IMR-90 (cell line): ENCODE results near the gene CKAP2L. TPM values are rescaled to one million over a fixed set of nuclear protein-coding genes. Genes with fewer than 3 reads are reported as not detected.

ENCODE experiments used
- ATAC-seq: fragments of 200-7000 bp; cut with Tn5 transposase; 2 replicates; pipeline ENCODE4 v1.9.1; 2020; ENCODE audit warnings: low read depth, mild to moderate bottlenecking, moderate library complexity
- BruUV-seq: library from RNA; stranded (reverse); fragments of 400-500 nt; replicated peaks from 2 replicates; lab custom pipeline; 2021; lab: Mats Ljungman, UMichigan
- CTCF ChIA-PET: fragments of 300-600 bp; formaldehyde crosslinking; extraction: SDS; loops from one replicate; lab custom pipeline; 2021; ENCODE audit warnings: antibody characterized with exemption; lab: Yijun Ruan, JAX
- POLR2A ChIA-PET: fragments of 300-600 bp; sonication (Branson Sonifier 250); formaldehyde crosslinking; loops from one replicate; lab custom pipeline; 2022; ENCODE audit warnings: antibody characterized with exemption; ENCODE audit not compliant: unreplicated experiment; lab: Charles Lee
- DNase-seq: peaks from one replicate; pipeline ENCODE4 v3.0.0; 2013
- H2AFZ ChIP-seq: replicated peaks from 2 replicates; pipeline ENCODE3; 2013; ENCODE audit warnings: low read length, mild to moderate bottlenecking; ENCODE audit not compliant: poor library complexity
- H2AK5ac ChIP-seq: 2 replicates; pipeline ENCODE4 v1.6.1; 2013; ENCODE audit warnings: low read depth, low read length, inconsistent platforms
- H2AK9ac ChIP-seq: replicated peaks from 2 replicates; pipeline ENCODE3; 2013; ENCODE audit warnings: mild to moderate bottlenecking, low read depth, low read length, moderate library complexity; ENCODE audit not compliant: poor library complexity
- H2BK120ac ChIP-seq: 2 replicates; pipeline ENCODE4 v1.6.1; 2013; ENCODE audit warnings: low read depth, low read length, inconsistent platforms
- H2BK15ac ChIP-seq: 3 replicates; pipeline ENCODE4 v1.6.1; 2013; ENCODE audit warnings: low read depth, low read length, inconsistent platforms
- H2BK20ac ChIP-seq: 2 replicates; pipeline ENCODE4 v1.6.1; 2013; ENCODE audit warnings: low read depth, mild to moderate bottlenecking, inconsistent platforms, low read length, moderate library complexity
- H2BK5ac ChIP-seq: 2 replicates; pipeline ENCODE4 v1.6.1; 2013; ENCODE audit warnings: mild to moderate bottlenecking, low read depth, low read length, inconsistent platforms; ENCODE audit not compliant: poor library complexity, severe bottlenecking
- H3K14ac ChIP-seq: replicated peaks from 2 replicates; pipeline ENCODE4 v1.6.1; 2013; ENCODE audit warnings: low read depth, low read length, inconsistent platforms
- H3K18ac ChIP-seq: 2 replicates; pipeline ENCODE4 v1.6.1; 2013; ENCODE audit warnings: low read depth, low read length, control low read depth
- H3K23ac ChIP-seq: 2 replicates; pipeline ENCODE4 v1.6.1; 2013; ENCODE audit warnings: low read depth, low read length, inconsistent platforms
- H3K27ac ChIP-seq: 2 replicates; pipeline ENCODE4 v1.5.1; 2013; ENCODE audit warnings: mild to moderate bottlenecking, control low read depth, low read length; ENCODE audit not compliant: insufficient read depth
- H3K27me3 ChIP-seq: 2 replicates; pipeline ENCODE4 v1.6.1; 2013; ENCODE audit warnings: low read length; ENCODE audit not compliant: control insufficient read depth, insufficient read depth
- H3K36me3 ChIP-seq: 2 replicates; pipeline ENCODE4 v1.6.1; 2013; ENCODE audit warnings: low read length, mixed read lengths; ENCODE audit not compliant: control insufficient read depth, insufficient read depth
- H3K4ac ChIP-seq: 2 replicates; pipeline ENCODE4 v1.6.1; 2013; ENCODE audit warnings: low read depth, low read length, inconsistent platforms
- H3K4me1 ChIP-seq: 2 replicates; pipeline ENCODE4 v1.6.1; 2013; ENCODE audit warnings: low read length, mixed read lengths; ENCODE audit not compliant: control insufficient read depth, insufficient read depth
- H3K4me2 ChIP-seq: 2 replicates; pipeline ENCODE4 v1.6.1; 2013; ENCODE audit warnings: low read depth, mild to moderate bottlenecking, control low read depth, low read length, moderate library complexity
- H3K4me3 ChIP-seq: 2 replicates; pipeline ENCODE4 v1.5.1; 2013; ENCODE audit warnings: low read depth, mild to moderate bottlenecking, control low read depth, low read length, moderate library complexity; ENCODE audit not compliant: insufficient read depth
- H3K56ac ChIP-seq: 2 replicates; pipeline ENCODE4 v1.6.1; 2013; ENCODE audit warnings: low read length, inconsistent platforms; ENCODE audit not compliant: insufficient read depth; ENCODE audit errors: extremely low read depth
- H3K79me1 ChIP-seq, 2 experiments: 2 replicates each; pipeline ENCODE4 v1.6.1; 2013; ENCODE audit warnings: low read length in 2 of 2, inconsistent platforms in 1 of 2, low read depth in 1 of 2
- H3K9ac ChIP-seq: 2 replicates; pipeline ENCODE4 v1.6.1; 2013; ENCODE audit warnings: low read depth, low read length, control low read depth
- H3K9me1 ChIP-seq: 2 replicates; pipeline ENCODE4 v1.6.1; 2013; ENCODE audit warnings: low read length, inconsistent platforms; ENCODE audit not compliant: insufficient read depth
- H3K9me3 ChIP-seq: 2 replicates; pipeline ENCODE4 v1.6.1; 2013; ENCODE audit warnings: low read length; ENCODE audit not compliant: control insufficient read depth, insufficient read depth
- H4K20me1 ChIP-seq: 2 replicates; pipeline ENCODE4 v1.6.1; 2013; ENCODE audit warnings: low read length, inconsistent platforms; ENCODE audit not compliant: insufficient read depth
- H4K5ac ChIP-seq: 2 replicates; pipeline ENCODE4 v1.6.1; 2013; ENCODE audit warnings: mild to moderate bottlenecking, low read depth, low read length, control low read depth
- H4K8ac ChIP-seq, 2 experiments: 2 replicates each; pipeline ENCODE4 v1.6.1; 2013; ENCODE audit warnings: low read depth in 2 of 2, low read length in 2 of 2, control low read depth in 1 of 2, inconsistent platforms in 1 of 2
- H4K91ac ChIP-seq: 2 replicates; pipeline ENCODE4 v1.6.1; 2013; ENCODE audit warnings: low read depth, low read length, inconsistent platforms; ENCODE audit not compliant: insufficient read depth
- BHLHE40 ChIP-seq: fragments of 150-350 bp; IDR thresholded peaks from 2 replicates; pipeline ENCODE4 v1.6.1; 2016; ENCODE audit warnings: mild to moderate bottlenecking, low read depth, low read length
- CEBPB ChIP-seq: IDR thresholded peaks from 2 replicates; pipeline ENCODE4 v1.6.1; 2012; ENCODE audit warnings: low read depth, low read length, improper control_type of control experiment
- FOS ChIP-seq: fragments of 150-350 bp; IDR thresholded peaks from 2 replicates; pipeline ENCODE4 v1.6.1; 2016; ENCODE audit warnings: low read depth, low read length
- MAFK ChIP-seq: IDR thresholded peaks from 2 replicates; pipeline ENCODE4 v1.6.1; 2012; ENCODE audit warnings: low read depth, low read length, improper control_type of control experiment
- MAZ ChIP-seq: IDR thresholded peaks from 2 replicates; pipeline ENCODE4 v1.6.1; 2012; ENCODE audit warnings: low read depth, mild to moderate bottlenecking, low read length, improper control_type of control experiment, moderate library complexity, borderline replicate concordance
- MXI1 ChIP-seq: IDR thresholded peaks from 2 replicates; pipeline ENCODE4 v1.6.1; 2012; ENCODE audit warnings: low read depth, mild to moderate bottlenecking, low read length, moderate library complexity, borderline replicate concordance
- NFE2L2 ChIP-seq: fragments of 150-350 bp; IDR thresholded peaks from 2 replicates; pipeline ENCODE4 v1.6.1; 2016; ENCODE audit warnings: low read depth, mild to moderate bottlenecking, low read length
- POLR2A ChIP-seq: IDR thresholded peaks from 2 replicates; pipeline ENCODE4 v1.6.1; 2012; ENCODE audit warnings: mild to moderate bottlenecking, low read depth, low read length
- RAD21 ChIP-seq: IDR thresholded peaks from 2 replicates; pipeline ENCODE4 v1.6.1; 2012; ENCODE audit warnings: low read length, improper control_type of control experiment
- RCOR1 ChIP-seq: IDR thresholded peaks from 2 replicates; pipeline ENCODE4 v1.6.1; 2012; ENCODE audit warnings: mild to moderate bottlenecking, low read length, improper control_type of control experiment; ENCODE audit not compliant: insufficient replicate concordance
- RFX5 ChIP-seq: IDR thresholded peaks from 2 replicates; pipeline ENCODE4 v1.8.0; 2012; ENCODE audit warnings: low read depth, mild to moderate bottlenecking, low read length, moderate library complexity
- WGBS, 2 experiments: methylation state at CpG; one replicate each; pipeline versions ENCODE4 v1.1.5 to v1.1.7; 2013; ENCODE audit warnings: missing lambda C conversion rate in 2 of 2; ENCODE audit not compliant: insufficient read length in 1 of 2; ENCODE audit errors: extremely low coverage in 2 of 2; 5-methylcytosine and 5-hydroxymethylcytosine counted together
- dilution Hi-C: fragments of 300-500 bp; cut with HindIII; formaldehyde crosslinking; loops from one replicate; pipeline ENCODE4 v1.14.3; 2018; ENCODE audit warnings: low sequenced_read_pairs; ENCODE audit not compliant: unreplicated experiment
- in situ Hi-C: fragments of 300-500 bp; cut with MboI; formaldehyde crosslinking; loops from 3 replicates; pipeline ENCODE4 v1.14.3; 2019; ENCODE audit warnings: low sequenced_read_pairs, inconsistent platforms, mixed read lengths
- intact Hi-C: fragments of 100-400 bp; cut with micrococcal nuclease; formaldehyde crosslinking; loops from 2 replicates; pipeline ENCODE4 v1.10.0; 2022
- polyA plus RNA-seq, 3 experiments: library from polyadenylated mRNA; depleted of rRNA; stranded (reverse); fragments of >200 nt; gene quantifications; 2 replicates each; pipeline ENCODE4 v1.2.3, GENCODE V29; 2012; ENCODE audit warnings: low replicate concordance in 1 of 3
- total RNA-seq: library from RNA; depleted of rRNA; stranded (reverse); fragments of >200 nt; gene quantifications from 2 replicates; pipeline ENCODE4 v1.2.3, GENCODE V29; 2012
- TF ChIP-seq, protein P1 (sequence below): fragments of 150-350 bp; IDR thresholded peaks from 2 replicates; pipeline ENCODE4 v1.6.1; 2017; ENCODE audit warnings: mild to moderate bottlenecking, antibody characterized with exemption, low read length, low read depth

CKAP2L gene
- total and polyA plus RNA-seq, 2 of the 4 experiments (the other 2 are of a cell fraction): 6.4 to 9.9 TPM

DNA sequence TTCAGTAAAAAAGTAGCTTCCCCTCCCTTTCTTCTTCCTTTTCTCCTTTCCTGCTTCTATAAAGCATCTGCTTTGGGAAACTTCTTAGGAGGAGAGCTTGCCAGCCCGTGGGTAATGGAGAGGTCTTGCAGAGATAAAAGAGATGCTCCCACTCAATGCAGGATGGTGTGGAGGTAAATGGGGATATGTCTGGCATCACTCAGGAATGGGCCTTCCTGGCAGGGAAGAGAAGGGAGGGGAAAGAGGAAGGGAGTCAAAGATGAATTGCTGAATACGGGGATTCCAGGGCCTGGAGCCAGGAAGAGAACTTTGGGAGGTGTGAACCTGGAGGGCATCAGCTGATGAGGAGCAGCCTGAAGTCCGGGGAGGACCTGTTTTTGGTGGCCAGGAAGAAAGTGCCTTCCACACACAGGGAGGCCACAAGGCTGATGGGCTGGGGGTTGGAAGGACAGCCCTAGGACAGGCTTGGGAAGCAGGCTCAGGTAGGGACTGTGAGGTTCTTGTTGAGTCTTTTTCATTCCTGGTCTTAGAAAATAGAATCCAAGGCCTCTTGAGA, 46.9 kb upstream of the CKAP2L start:
- H3K18ac ChIP-seq: peak overlapping the region; percentile 92
- 83% methylated on average over 1 of the region's 3 CpGs; no CpG with 5 or more reads in 1 of the 2 experiments for WGBS, 2 experiments
- peak overlapping the region; percentile 99 for H4K5ac ChIP-seq
- TF ChIP-seq, protein P1, sequence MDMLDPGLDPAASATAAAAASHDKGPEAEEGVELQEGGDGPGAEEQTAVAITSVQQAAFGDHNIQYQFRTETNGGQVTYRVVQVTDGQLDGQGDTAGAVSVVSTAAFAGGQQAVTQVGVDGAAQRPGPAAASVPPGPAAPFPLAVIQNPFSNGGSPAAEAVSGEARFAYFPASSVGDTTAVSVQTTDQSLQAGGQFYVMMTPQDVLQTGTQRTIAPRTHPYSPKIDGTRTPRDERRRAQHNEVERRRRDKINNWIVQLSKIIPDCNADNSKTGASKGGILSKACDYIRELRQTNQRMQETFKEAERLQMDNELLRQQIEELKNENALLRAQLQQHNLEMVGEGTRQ: no peak
- TF ChIP-seq CEBPB (no peak), FOS (no peak; the same call in 1 of the 2 replicates), NFE2L2 (no peak), MXI1 (no peak), RCOR1 (no peak), POLR2A (no peak), BHLHE40 (no peak), RAD21 (no peak), MAFK (no peak), MAZ (no peak), RFX5 (no peak)
- peak overlapping the region; percentile 78 for H2AFZ ChIP-seq
- dilution Hi-C loops (no loop called here), in situ Hi-C loops (no loop called here), intact Hi-C loops (no loop called here)
- no peak overlapping the region for H3K4me2 ChIP-seq
- peak overlapping the region; percentile 91 for H2BK5ac ChIP-seq
- BruUV-seq: no TSS peak
- peak overlapping the region; percentile 81 for H2AK9ac ChIP-seq
- H4K91ac ChIP-seq: peak overlapping the region; percentile 95
- peak overlapping the region; percentile 80 for H3K14ac ChIP-seq
- H3K36me3 ChIP-seq: no peaks in the 10 kb centered on the region
- no peaks in the 10 kb centered on the region for H4K20me1 ChIP-seq
- peak overlapping the region; percentile 95 for H3K4ac ChIP-seq
- H2BK120ac ChIP-seq: peak overlapping the region; percentile 92
- H3K9me3 ChIP-seq: no peaks in the 10 kb centered on the region
- peaks cover 4 to 9% of the 10 kb centered on the region in 2 experiments; a peak in 2 of 4 replicates for H3K79me1 ChIP-seq
- peak overlapping the region; percentile 69 for H3K23ac ChIP-seq
- CTCF ChIA-PET: interaction anchor here (0.5 to 1.5 kb wide), 2 partner anchors 9 to 130 kb away, joined by 5 to 6 read pairs; no protein-coding TSS in a partner anchor
- peak overlapping the region; percentile 92 for H2AK5ac ChIP-seq
- POLR2A ChIA-PET: no interaction called here
- H3K4me1 ChIP-seq: peaks cover 18% of the 10 kb centered on the region
- no peak for DNase-seq
- no peak overlapping the region for H3K4me3 ChIP-seq
- H4K8ac ChIP-seq: peak overlapping the region; percentile 90 to 97
- H3K9me1 ChIP-seq: peaks cover 15% of the 10 kb centered on the region
- H2BK15ac ChIP-seq: peak overlapping the region; percentile 84
- peak overlapping the region; percentile 69 for H3K27ac ChIP-seq
- H3K27me3 ChIP-seq: no peaks in the 10 kb centered on the region
- no peak overlapping the region for H3K9ac ChIP-seq
- ATAC-seq: no peak
- peak overlapping the region; percentile 68 for H3K56ac ChIP-seq
- peak overlapping the region; percentile 88 for H2BK20ac ChIP-seq
